ENCODE results near the gene PRRC2C.
"Not testable (repeated sequence)": the region's sequence is repeated elsewhere in the genome, so short reads cannot be mapped to it uniquely, and the experiment has no call there.

Gene PRRC2C

DNA sequence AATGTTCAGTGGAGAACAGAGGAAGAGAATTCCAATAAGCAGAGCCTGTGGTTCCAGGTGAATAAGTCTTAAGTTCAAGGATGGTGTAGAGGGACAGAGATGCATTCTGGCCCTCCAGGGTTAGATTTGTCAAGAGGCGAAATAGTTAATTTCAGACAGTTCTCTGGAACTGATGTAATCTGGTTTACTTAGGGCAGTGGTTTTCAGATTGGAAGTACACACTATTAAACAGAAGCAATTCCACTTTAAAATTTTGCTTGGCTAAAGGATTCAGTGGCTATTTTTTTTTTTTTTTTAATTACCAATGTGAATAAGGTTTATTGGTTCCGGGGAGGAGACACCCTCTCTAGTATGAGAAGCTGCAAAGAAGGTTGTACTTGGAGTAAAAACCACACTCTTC, 111.4 kb downstream of the PRRC2C start:
- H3K9me3 ChIP-seq: no peaks in the 10 kb centered on the region
- H3K36me3 ChIP-seq: peaks cover 24% of the 10 kb centered on the region
- H3K4me1 ChIP-seq: no peaks in the 10 kb centered on the region

DNA sequence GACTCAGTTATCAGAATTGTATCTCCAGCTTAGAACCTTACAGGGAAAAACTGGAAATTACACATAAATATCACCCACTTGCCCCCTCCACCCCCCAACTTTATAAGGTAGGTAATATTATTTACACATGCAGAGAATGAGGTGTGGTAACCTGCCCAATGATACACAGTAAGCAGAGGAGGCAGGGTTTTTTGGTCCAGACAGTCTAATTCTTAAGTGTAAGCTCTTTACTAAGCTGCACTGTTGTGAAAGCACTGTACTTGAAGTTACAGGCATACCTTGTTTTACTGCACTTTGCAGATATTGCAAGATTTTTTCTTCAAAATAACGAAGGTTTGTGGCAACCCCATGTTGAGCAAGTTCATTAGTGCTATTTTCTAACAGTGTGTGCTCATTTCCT, 111.9 kb downstream of the PRRC2C start:
- H3K4me1 ChIP-seq: no peaks in the 10 kb centered on the region
- no peak overlapping the region for H3K4me3 ChIP-seq (ENCODE audit: low read depth, low read length)
- no peak for DNase-seq
- H3K9me3 ChIP-seq: no peaks in the 10 kb centered on the region
- no peaks in the 10 kb centered on the region for H3K27me3 ChIP-seq
- peaks cover 19% of the 10 kb centered on the region for H3K36me3 ChIP-seq
- TF ChIP-seq, protein P1, sequence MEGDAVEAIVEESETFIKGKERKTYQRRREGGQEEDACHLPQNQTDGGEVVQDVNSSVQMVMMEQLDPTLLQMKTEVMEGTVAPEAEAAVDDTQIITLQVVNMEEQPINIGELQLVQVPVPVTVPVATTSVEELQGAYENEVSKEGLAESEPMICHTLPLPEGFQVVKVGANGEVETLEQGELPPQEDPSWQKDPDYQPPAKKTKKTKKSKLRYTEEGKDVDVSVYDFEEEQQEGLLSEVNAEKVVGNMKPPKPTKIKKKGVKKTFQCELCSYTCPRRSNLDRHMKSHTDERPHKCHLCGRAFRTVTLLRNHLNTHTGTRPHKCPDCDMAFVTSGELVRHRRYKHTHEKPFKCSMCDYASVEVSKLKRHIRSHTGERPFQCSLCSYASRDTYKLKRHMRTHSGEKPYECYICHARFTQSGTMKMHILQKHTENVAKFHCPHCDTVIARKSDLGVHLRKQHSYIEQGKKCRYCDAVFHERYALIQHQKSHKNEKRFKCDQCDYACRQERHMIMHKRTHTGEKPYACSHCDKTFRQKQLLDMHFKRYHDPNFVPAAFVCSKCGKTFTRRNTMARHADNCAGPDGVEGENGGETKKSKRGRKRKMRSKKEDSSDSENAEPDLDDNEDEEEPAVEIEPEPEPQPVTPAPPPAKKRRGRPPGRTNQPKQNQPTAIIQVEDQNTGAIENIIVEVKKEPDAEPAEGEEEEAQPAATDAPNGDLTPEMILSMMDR (IDR thresholded peaks at IDR 0.05; ENCODE audit: low read depth, low read length): no peak

More for the DNA sequence above, 111.4 kb downstream of the PRRC2C start:
- no peak overlapping the region for H3K4me3 ChIP-seq (ENCODE audit: low read depth, low read length)
- TF ChIP-seq, protein P1 (IDR thresholded peaks at IDR 0.05; ENCODE audit: low read depth, low read length): no peak
- DNase-seq: no peak
- no peaks in the 10 kb centered on the region for H3K27me3 ChIP-seq

DNA sequence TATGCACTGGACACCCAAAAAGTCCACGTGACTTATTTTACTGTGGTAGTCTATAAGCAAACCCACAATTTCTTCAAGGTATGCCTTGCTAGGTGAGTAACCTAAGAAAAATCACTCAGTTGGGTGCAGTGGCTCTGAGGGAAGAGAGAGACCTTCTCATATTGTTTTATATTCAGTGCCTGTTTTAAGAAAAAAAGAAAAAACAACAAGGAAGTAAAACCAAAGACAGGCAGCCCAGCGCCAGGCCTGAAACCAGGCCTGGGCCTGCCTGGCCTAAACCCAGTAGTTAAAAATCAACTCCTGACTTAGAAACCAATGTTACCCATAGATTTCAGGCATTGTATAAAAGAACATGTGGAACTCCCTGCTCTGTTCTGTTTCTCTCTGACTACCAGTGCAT, 115.0 kb downstream of the PRRC2C start:
- H3K4me1 ChIP-seq; H3K4me3 ChIP-seq (ENCODE audit: low read depth, low read length); DNase-seq; H3K27me3 ChIP-seq; H3K36me3 ChIP-seq; H3K9me3 ChIP-seq: not testable (repeated sequence)

DNA sequence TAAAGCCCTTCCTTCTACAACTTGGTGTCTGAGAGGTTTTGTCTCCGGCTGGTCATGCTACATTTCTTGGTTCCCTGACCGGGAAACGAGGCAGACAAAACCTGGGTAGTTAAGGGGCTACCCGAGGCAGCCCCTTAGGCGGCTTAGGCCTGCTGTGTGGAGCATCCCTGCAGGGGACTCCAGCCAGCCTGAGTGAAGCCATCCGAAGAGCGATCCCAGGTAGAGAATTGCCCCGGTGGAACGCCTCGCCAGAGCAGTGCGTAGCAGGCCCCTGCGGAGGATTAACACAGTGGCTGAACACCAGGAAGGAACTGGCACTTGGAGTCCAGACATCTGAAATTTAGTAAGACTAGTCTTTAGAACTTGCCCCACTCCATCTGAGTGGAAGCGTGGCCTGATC, 115.5 kb downstream of the PRRC2C start:
- no peaks in the 10 kb centered on the region for H3K27me3 ChIP-seq
- H3K9me3 ChIP-seq: no peaks in the 10 kb centered on the region
- no peak for DNase-seq
- H3K36me3 ChIP-seq: no peaks in the 10 kb centered on the region
- H3K4me1 ChIP-seq: no peaks in the 10 kb centered on the region
- TF ChIP-seq, protein P1 (IDR thresholded peaks at IDR 0.05; ENCODE audit: low read depth, low read length): no peak
- no peak overlapping the region for H3K4me3 ChIP-seq (ENCODE audit: low read depth, low read length)

DNA sequence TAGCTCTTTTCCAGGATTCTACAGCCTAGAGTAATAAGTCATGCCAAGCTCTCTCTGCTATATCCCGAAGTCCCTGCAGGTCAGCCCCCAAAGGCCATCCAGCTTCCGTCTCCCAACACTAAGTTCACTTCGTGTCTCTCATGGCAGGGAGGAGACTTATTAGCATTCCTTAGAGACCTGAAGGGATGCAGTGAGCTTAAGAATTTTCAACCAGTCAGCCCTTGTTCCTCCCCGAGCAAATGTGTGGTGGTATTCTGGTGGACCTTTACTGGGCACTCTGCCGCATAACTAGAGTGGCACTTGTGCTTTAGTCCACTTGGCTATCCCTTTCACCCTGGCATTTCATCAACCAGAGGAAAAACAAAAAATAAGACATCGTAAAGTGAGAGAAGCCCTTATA, 117.7 kb downstream of the PRRC2C start:
- not testable (repeated sequence) for H3K4me1 ChIP-seq; H3K36me3 ChIP-seq; H3K4me3 ChIP-seq (ENCODE audit: low read depth, low read length); DNase-seq; H3K27me3 ChIP-seq; H3K9me3 ChIP-seq

DNA sequence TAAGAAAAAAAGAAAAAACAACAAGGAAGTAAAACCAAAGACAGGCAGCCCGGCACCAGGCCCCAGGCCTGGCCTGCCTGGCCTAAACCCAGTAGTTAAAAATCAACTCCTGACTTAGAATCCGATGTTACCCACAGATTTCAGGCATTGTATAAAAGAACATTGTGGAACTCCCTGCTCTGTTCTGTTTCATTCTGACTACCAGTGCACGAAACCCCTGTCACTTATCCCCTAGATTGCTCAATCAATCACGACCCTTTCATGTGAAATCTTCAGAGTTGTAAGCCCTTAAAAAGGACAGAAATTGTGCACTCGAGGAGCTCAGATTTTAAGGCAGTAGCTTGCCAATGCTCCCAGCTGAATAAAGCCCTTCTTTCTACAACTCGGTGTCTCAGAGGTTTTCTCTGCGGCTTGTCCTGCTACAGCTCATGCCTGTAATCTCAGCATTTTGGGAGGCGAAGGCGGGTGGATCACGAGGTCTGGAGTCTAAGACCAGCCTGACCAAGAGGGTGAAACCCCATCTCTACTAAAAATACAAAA, 121.1 kb downstream of the PRRC2C start:
- Histone ChIP-seq H3K36me3 (no peaks in the 10 kb centered on the region), H3K27me3 (no peaks in the 10 kb centered on the region), H3K4me3 (ENCODE audit: low read depth, low read length) (no peak overlapping the region), H3K9me3 (no peaks in the 10 kb centered on the region), H3K4me1 (no peaks in the 10 kb centered on the region)
- TF ChIP-seq, protein P1 (IDR thresholded peaks at IDR 0.05; ENCODE audit: low read depth, low read length): no peak
- DNase-seq: no peak

DNA sequence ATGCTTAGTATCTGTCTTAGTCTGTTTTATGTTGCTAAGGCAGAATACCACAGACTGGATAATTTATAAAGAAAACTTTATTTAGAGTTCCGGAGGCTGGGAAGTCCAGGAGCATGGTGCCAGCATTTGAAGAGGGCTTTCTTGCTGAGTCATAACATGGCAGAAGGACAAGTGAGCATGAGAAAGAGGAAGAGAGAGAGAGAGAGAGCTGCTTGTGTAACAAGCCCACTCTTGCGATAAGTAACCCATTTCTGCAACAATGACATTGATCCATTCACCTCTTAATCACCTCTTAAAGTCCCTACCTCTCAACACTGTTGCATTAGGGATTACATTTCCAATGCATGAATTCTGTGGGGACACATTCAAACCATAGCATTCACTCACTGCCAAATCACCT, 125.1 kb downstream of the PRRC2C start:
- no peaks in the 10 kb centered on the region for H3K36me3 ChIP-seq
- TF ChIP-seq, protein P1 (IDR thresholded peaks at IDR 0.05; ENCODE audit: low read depth, low read length): no peak
- no peaks in the 10 kb centered on the region for H3K27me3 ChIP-seq
- DNase-seq: no peak
- no peaks in the 10 kb centered on the region for H3K9me3 ChIP-seq
- H3K4me3 ChIP-seq (ENCODE audit: low read depth, low read length): no peak overlapping the region
- H3K4me1 ChIP-seq: no peaks in the 10 kb centered on the region

All from BE2C (cell line).